WI38 (cell line): ENCODE results near the gene SRPK1.

Experiments used
- H3K4me3 ChIP-seq: 2 replicates; pipeline ENCODE4 v1.5.1; 2011; ENCODE audit warnings: low read depth, mild to moderate bottlenecking, control low read depth, low read length
- CTCF ChIP-seq: IDR thresholded peaks from 2 replicates; pipeline ENCODE4 v1.5.1; 2012; ENCODE audit warnings: low read depth, mild to moderate bottlenecking, control low read depth, low read length

The SRPK1 gene

GRCh38 chr6:35876902-35877301 is 44.0 kb downstream of the SRPK1 start:
- no peak for TF ChIP-seq CTCF
- no peak overlapping the region for H3K4me3 ChIP-seq

GRCh38 chr6:35874730-35875129 is 46.2 kb downstream of the SRPK1 start:
- no peak overlapping the region for H3K4me3 ChIP-seq
- no peak for TF ChIP-seq CTCF

- TF ChIP-seq CTCF = no peak
- H3K4me3 ChIP-seq = no peak overlapping the region
Measured at GRCh38 chr6:35859367-35859766, 61.5 kb downstream of the SRPK1 start.

GRCh38 chr6:35857853-35858252 is 63.0 kb downstream of the SRPK1 start:
- no peak for TF ChIP-seq CTCF
- no peak overlapping the region for H3K4me3 ChIP-seq

GRCh38 chr6:35856250-35856649 is 64.6 kb downstream of the SRPK1 start:
- TF ChIP-seq CTCF = no peak
- H3K4me3 ChIP-seq = no peak overlapping the region

GRCh38 chr6:35852994-35853393 is 67.9 kb downstream of the SRPK1 start:
- TF ChIP-seq CTCF = no peak
- H3K4me3 ChIP-seq = no peak overlapping the region

GRCh38 chr6:35850208-35850607 is 70.7 kb downstream of the SRPK1 start:
- H3K4me3 ChIP-seq = no peak overlapping the region
- TF ChIP-seq CTCF = no peak
